Kidney (tissue), 14 donors: ENCODE results near the gene STAT6. TPM values are rescaled to one million over a fixed set of nuclear protein-coding genes. Genes with fewer than 3 reads are reported as not detected.
A peak's percentile ranks its signal among the peaks of the same experiment; 100 is the strongest.

Experiments used
- DNase-seq, 5 donors: peaks; one replicate each; pipeline ENCODE4 v3.0.0-alpha.2; 2013 to 2020
- FAIRE-seq: peaks from 2 replicates; lab custom pipeline; 2012; peaks lifted over from hg19 to GRCh38; lab: Jason Lieb, UNC
- H3K27ac ChIP-seq, 2 donors: one replicate each; pipeline ENCODE4 v1.7.0; 2013; ENCODE audit warnings: low read depth in 2 of 2, low read length in 2 of 2, inconsistent platforms in 1 of 2
- H3K27me3 ChIP-seq: one replicate; pipeline ENCODE4 v1.7.1; 2013; ENCODE audit warnings: low read length, inconsistent platforms; ENCODE audit not compliant: control insufficient read depth, insufficient read depth
- H3K36me3 ChIP-seq, 3 donors: one replicate each; pipeline versions ENCODE4 v1.7.0 to v1.7.1; 2013; ENCODE audit warnings: low read length in 3 of 3, control low read depth in 1 of 3, inconsistent platforms in 1 of 3; ENCODE audit not compliant: insufficient read depth in 3 of 3, control insufficient read depth in 2 of 3
- H3K4me1 ChIP-seq, 3 donors: one replicate each; pipeline versions ENCODE4 v1.7.0 to v1.7.1; 2013; ENCODE audit warnings: low read length in 3 of 3, inconsistent platforms in 1 of 3, low read depth in 1 of 3; ENCODE audit not compliant: control insufficient read depth in 2 of 3, insufficient read depth in 2 of 3
- H3K4me3 ChIP-seq, 3 donors: one replicate each; pipeline versions ENCODE4 v1.7.0 to v1.8.1; 2013; ENCODE audit warnings: low read length in 3 of 3, control low read depth in 1 of 3, inconsistent platforms in 1 of 3
- H3K9ac ChIP-seq, 3 donors: one replicate each; pipeline versions ENCODE4 v1.7.0 to v1.7.1; 2013; ENCODE audit warnings: low read length in 3 of 3, control low read depth in 1 of 3, inconsistent platforms in 1 of 3
- H3K9me3 ChIP-seq, 3 donors: one replicate each; pipeline versions ENCODE4 v1.7.0 to v1.7.1; 2013; ENCODE audit warnings: low read length in 3 of 3, control low read depth in 1 of 3, inconsistent platforms in 1 of 3; ENCODE audit not compliant: control insufficient read depth in 2 of 3, insufficient read depth in 1 of 3
- intact Hi-C: fragments of 100-400 bp; cut with DNase I; formaldehyde crosslinking; loops from one replicate; pipeline ENCODE4 v1.11.1; 2022
- polyA plus RNA-seq: library from polyadenylated mRNA; stranded (reverse); fragments of 350-450 nt; fragmentation: Illumina TruSeq; extraction: RNeasy Lipid Tissue Mini Kit (QIAGEN cat#74804); gene quantifications from one replicate; pipeline ENCODE4 v1.2.3, GENCODE V29; 2014; ENCODE audit warnings: low read depth, low replicate concordance; ENCODE audit not compliant: insufficient read depth
- total RNA-seq: library from RNA; stranded (reverse); fragmentation: NEBNext Ultra II Directional; extraction: Animal tissue kit (Norgen Biotek cat#: 25700); gene quantifications from one replicate; pipeline ENCODE4 v1.2.1, GENCODE V29; 2021
- TF ChIP-seq, protein P1 (sequence below): IDR thresholded peaks from 3 replicates; pipeline ENCODE4 v1.5.1; 2012; ENCODE audit warnings: mild to moderate bottlenecking, moderate library complexity, borderline replicate concordance; ENCODE audit not compliant: insufficient read depth; ENCODE audit errors: extremely low read depth
- donor health status: control.
- donor health status: control.
- donor health status: control.
- donor health status: control.
- donor health status: control.
- donor health status: DM: yes; HTN: yes; CAD: no.
- donor health status: Normal renal cell carcinoma (clear cell type).

STAT6 gene
- total and polyA plus RNA-seq, 2 donors from 2014 or later = 74.8 to 232 TPM

DNA sequence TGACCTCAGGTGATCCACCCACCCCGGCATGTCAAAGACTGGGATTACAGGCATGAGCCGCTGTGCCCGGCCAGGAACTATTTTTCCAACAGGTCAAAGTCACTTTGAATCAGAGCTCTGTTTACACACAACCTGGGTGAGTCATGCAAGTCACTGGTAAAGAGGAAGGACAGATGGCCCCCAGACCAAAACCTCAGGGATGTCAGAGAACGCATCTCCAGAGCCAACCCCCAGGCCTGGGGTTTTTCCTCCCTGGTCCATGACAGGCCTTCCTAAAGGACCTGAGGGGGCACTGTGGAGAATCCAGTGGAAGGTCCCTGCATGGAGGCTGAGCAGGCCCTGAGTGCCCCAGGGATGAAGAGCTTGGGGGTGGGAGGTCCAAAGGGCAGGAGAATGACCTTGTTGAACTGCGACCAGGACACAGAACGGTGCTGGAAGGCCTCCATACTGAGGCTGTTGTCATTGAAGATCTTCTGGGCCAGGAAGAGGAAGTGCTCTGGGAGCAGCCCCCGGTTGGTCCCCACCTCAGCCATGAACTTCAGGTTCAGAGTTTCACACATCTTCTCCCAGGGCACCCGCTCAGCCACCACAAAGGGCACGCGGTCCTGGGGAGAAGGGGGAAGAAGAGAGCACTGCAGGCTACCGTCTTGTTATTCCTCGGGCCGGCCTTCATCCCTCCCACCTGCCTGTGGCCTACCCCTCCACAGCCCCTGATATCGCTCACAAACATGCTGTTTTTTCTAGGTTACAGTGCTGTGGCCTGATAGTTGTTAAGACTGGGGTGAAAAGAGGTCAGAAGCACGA lies 9.1 kb downstream of the STAT6 start:
- Histone ChIP-seq H3K27me3 (no peaks in the 10 kb centered on the region), H3K9ac (no peak overlapping the region), H3K4me1 (peaks cover 0 to 4% (median 0%) of the 10 kb centered on the region in 3 donors), H3K9me3 (no peaks in the 10 kb centered on the region), H3K36me3 (peaks cover 2 to 55% (median 31%) of the 10 kb centered on the region in 3 donors), H3K27ac (peak overlapping the region; percentile 41 to 45), H3K4me3 (no peak overlapping the region)
- DNase-seq (no peak), FAIRE-seq (no peak)
- intact Hi-C loops = no loop called here
- TF ChIP-seq, protein P1, sequence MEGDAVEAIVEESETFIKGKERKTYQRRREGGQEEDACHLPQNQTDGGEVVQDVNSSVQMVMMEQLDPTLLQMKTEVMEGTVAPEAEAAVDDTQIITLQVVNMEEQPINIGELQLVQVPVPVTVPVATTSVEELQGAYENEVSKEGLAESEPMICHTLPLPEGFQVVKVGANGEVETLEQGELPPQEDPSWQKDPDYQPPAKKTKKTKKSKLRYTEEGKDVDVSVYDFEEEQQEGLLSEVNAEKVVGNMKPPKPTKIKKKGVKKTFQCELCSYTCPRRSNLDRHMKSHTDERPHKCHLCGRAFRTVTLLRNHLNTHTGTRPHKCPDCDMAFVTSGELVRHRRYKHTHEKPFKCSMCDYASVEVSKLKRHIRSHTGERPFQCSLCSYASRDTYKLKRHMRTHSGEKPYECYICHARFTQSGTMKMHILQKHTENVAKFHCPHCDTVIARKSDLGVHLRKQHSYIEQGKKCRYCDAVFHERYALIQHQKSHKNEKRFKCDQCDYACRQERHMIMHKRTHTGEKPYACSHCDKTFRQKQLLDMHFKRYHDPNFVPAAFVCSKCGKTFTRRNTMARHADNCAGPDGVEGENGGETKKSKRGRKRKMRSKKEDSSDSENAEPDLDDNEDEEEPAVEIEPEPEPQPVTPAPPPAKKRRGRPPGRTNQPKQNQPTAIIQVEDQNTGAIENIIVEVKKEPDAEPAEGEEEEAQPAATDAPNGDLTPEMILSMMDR = no peak

DNA sequence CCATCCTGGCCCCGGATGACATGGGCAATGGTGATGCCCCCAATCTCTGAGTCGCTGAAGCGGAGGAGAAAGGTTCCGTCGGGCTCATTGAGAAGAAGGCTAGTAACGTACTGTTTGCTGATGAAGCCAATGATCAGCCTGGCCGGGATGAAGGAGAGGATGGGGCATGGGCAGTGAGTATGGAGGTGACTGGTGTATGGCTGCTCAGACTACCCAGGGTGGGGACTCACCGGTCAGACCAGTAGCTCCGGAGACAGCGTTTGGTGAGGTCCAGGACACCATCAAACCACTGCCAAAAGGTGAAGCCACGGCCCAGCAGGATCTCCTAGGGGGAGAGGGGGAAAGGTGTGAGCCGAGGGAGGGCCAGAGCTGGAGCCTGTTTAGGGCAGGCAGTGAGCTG lies 11.4 kb downstream of the STAT6 start:
- peak in 1 of 5 donors; percentile 45 for DNase-seq
- TF ChIP-seq, protein P1 = no peak
- Histone ChIP-seq H3K9me3 (no peaks in the 10 kb centered on the region), H3K36me3 (peaks cover 2 to 54% (median 18%) of the 10 kb centered on the region in 3 donors), H3K9ac (no peak overlapping the region), H3K4me1 (peaks cover 0 to 8% (median 0%) of the 10 kb centered on the region in 3 donors), H3K4me3 (no peak overlapping the region), H3K27me3 (no peaks in the 10 kb centered on the region), H3K27ac (no peak overlapping the region)
- intact Hi-C loops = no loop called here
- no peak for FAIRE-seq

DNA sequence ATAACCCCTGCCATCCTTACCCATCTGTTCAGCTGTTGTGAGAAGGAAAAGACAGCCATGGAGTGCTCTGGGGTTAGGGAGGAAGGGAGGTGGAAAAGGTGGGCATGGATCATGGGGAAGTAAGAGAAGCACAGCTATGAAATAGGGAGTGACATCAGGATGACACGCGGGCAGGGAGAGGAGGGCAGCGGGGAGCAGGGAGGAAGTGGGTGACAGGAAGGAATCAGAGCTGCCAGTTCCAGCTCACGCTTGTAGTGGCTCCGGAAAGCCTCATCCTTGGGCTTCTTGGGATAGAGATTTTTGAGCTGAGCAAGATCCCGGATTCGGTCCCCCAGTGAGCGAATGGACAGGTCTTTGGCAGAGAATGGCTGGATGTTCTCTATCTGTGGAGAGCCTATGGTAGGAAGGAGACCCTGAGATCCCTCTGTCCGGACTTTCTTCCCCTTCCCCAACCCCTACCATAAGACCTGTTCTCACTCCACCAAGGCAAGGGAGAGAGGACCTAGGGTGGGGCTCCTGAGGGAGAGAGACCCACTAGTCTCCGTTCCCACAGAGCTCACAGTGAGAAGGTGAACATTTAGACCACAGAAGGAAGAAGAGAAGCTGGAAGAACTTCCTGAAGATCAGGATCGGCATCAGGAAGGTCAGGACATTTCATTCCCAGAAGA lies 12.0 kb downstream of the STAT6 start:
- Histone ChIP-seq H3K36me3 (peaks cover 2 to 53% (median 15%) of the 10 kb centered on the region in 3 donors), H3K9me3 (no peaks in the 10 kb centered on the region), H3K4me3 (no peak overlapping the region), H3K27me3 (no peaks in the 10 kb centered on the region), H3K27ac (no peak overlapping the region), H3K4me1 (peaks cover 0 to 12% (median 0%) of the 10 kb centered on the region in 3 donors), H3K9ac (no peak overlapping the region)
- TF ChIP-seq, protein P1 = no peak
- FAIRE-seq = no peak
- intact Hi-C loops = no loop called here
- DNase-seq = no peak
